AG04450 (cell line): ENCODE data around the gene NDUFS7. TPM values are rescaled to one million over a fixed set of nuclear protein-coding genes. Genes with fewer than 3 reads are reported as not detected.

Experiments
- CTCF ChIA-PET: fragments of 300-600, 350-600 bp; formaldehyde crosslinking; extraction: SDS; loops from one replicate; lab custom pipeline; 2022; ENCODE audit warnings: antibody characterized with exemption, inconsistent platforms; lab: Charles Lee
- POLR2A ChIA-PET: fragments of 350-600 bp; formaldehyde crosslinking; extraction: SDS; loops from one replicate; lab custom pipeline; 2021; ENCODE audit warnings: antibody characterized with exemption, inconsistent platforms; lab: Yijun Ruan, JAX
- DNase-seq: peaks from one replicate; pipeline ENCODE4 v3.0.0-alpha.2; 2011; ENCODE audit warnings: low read depth, low spot score
- H3K27ac ChIP-seq: one replicate; pipeline ENCODE4 v1.5.1; 2012; ENCODE audit warnings: low read depth, low read length, control low read depth
- H3K27me3 ChIP-seq: one replicate; pipeline ENCODE4 v1.6.0; 2012; ENCODE audit warnings: low read length; ENCODE audit not compliant: control insufficient read depth, insufficient read depth
- H3K4me3 ChIP-seq: 2 replicates; pipeline ENCODE4 v1.5.1; 2011; ENCODE audit warnings: mild to moderate bottlenecking, low read depth, low read length, control low read depth
- H3K9me3 ChIP-seq: 2 replicates; pipeline ENCODE4 v1.5.1; 2012; ENCODE audit warnings: low read length; ENCODE audit not compliant: control insufficient read depth, insufficient read depth
- polyA plus RNA-seq: library from polyadenylated mRNA; depleted of rRNA; stranded (reverse); fragments of >200 nt; gene quantifications from 2 replicates; pipeline ENCODE4 v1.2.3, GENCODE V29; 2011
- TF ChIP-seq, protein P1 (sequence below): IDR thresholded peaks from 2 replicates; pipeline ENCODE4 v1.5.1; 2011; ENCODE audit warnings: low read depth, low read length, control low read depth, inconsistent platforms

Gene NDUFS7
- polyA plus RNA-seq, 1 experiment: 26.1 TPM

DNA sequence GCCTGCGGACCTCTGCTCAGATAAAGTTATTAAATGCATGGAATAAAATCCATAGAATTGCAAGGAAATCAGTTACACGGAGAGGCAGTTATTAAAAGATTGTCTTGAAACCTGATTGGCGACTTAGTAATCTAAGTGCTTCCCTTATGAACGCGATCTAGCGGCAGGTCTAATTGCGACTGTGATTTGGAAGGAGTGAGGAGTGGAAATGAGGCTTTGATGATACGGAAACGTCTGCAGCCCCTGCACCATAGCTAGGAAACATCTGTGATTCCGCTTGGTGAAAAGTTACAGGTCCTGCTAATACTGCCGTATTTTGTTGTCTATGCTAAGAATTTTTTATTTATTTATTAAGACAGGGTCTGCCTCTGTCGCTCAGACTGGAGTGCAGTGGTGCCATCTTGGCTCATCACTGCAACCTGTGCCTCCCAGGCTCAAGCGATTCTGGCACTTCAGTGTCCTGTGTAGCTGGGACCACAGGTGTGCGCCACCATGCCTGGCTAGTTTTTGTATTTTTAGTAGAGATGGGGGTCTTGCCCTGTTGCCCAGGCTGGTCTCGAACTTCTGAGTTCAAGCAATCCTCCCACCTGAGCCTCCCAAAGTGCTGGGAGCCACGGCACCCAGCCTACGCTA, 887 bp downstream of the NDUFS7 start:
- CTCF ChIA-PET: interaction anchor here (0.6 to 1.5 kb wide), 2 partner anchors 37 to 69 kb away, joined by 3 read pairs; no protein-coding TSS in a partner anchor
- no peak for DNase-seq

DNA sequence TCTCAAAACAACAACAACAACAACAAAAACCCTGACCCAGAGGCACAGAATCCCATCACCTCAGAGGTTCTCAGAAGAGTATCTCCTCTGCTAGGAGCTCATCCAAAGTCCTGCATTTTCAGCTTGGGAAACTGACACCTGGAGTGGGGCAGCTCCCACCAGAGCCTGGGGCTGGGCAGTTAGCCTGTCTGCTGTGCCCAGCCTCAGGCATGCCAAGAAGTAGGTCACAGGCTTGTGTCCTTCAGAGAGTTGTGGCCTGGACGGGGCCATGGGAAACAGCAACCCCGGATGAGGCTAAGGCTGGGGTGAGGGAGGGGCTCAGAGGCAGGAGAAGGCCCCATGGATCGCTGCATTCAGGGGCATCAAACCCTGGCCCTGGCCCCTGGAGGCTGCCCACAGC, 2.1 kb downstream of the NDUFS7 start:
- H3K4me3 ChIP-seq: no peak overlapping the region
- TF ChIP-seq, protein P1, sequence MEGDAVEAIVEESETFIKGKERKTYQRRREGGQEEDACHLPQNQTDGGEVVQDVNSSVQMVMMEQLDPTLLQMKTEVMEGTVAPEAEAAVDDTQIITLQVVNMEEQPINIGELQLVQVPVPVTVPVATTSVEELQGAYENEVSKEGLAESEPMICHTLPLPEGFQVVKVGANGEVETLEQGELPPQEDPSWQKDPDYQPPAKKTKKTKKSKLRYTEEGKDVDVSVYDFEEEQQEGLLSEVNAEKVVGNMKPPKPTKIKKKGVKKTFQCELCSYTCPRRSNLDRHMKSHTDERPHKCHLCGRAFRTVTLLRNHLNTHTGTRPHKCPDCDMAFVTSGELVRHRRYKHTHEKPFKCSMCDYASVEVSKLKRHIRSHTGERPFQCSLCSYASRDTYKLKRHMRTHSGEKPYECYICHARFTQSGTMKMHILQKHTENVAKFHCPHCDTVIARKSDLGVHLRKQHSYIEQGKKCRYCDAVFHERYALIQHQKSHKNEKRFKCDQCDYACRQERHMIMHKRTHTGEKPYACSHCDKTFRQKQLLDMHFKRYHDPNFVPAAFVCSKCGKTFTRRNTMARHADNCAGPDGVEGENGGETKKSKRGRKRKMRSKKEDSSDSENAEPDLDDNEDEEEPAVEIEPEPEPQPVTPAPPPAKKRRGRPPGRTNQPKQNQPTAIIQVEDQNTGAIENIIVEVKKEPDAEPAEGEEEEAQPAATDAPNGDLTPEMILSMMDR: no peak
- ChIA-PET POLR2A (no interaction called here), CTCF (interaction anchor here (1.5 kb wide), 1 partner anchor 70 kb away, joined by 3 read pairs; no protein-coding TSS in a partner anchor)
- no peaks in the 10 kb centered on the region for H3K27me3 ChIP-seq
- no peak for DNase-seq
- peaks cover 5% of the 10 kb centered on the region; the same call in 1 of the 2 replicates for H3K9me3 ChIP-seq
- no peak overlapping the region for H3K27ac ChIP-seq

More for the DNA sequence above, 887 bp downstream of the NDUFS7 start:
- TF ChIP-seq, protein P1: no peak
- Histone ChIP-seq H3K4me3 (peak overlapping the region; percentile 91), H3K27me3 (no peaks in the 10 kb centered on the region), H3K27ac (no peak overlapping the region), H3K9me3 (peaks cover 5% of the 10 kb centered on the region; the same call in 1 of the 2 replicates)
- POLR2A ChIA-PET: no interaction called here

DNA sequence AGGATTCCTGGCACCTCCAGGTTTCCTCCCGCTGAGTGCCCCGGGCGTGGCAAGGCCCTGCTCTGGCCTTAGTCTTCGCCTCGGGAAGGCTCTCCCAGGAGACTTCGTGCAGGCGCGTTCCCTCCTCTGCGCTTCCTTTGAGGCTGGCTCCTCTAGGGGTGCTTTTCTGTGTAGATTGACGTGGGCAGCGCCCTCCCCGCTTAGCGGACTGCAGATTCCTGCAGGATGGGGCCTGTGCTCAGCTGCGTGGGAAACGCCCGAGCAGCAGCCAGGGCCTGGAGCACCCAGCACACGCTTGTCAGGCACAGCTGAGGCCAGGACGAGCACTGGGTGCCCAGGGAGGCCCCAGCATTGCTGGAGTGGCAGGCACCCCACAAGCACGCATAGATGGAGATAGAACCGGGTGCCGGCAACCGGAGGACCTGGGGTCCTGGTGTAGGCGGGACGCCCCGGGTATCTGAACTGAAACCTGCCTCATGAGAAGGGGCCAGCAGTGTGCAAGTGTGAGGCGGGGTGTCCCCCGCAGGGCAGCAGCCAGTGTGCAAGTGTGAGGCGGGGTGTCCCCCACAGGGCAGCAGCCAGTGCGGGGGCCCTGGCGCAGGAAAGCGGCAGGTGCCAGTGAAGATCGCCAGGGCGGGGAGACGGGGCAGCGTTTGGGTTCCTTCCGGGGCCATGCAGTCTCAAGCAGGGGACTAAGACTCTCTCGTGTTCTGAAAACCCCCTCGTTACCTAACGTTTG, 3.4 kb downstream of the NDUFS7 start:
- Histone ChIP-seq H3K9me3 (peaks cover 5% of the 10 kb centered on the region; the same call in 1 of the 2 replicates), H3K27me3 (no peaks in the 10 kb centered on the region), H3K27ac (no peak overlapping the region), H3K4me3 (no peak overlapping the region)
- ChIA-PET POLR2A (no interaction called here), CTCF (no interaction called here)
- TF ChIP-seq, protein P1: no peak
- no peak for DNase-seq

DNA sequence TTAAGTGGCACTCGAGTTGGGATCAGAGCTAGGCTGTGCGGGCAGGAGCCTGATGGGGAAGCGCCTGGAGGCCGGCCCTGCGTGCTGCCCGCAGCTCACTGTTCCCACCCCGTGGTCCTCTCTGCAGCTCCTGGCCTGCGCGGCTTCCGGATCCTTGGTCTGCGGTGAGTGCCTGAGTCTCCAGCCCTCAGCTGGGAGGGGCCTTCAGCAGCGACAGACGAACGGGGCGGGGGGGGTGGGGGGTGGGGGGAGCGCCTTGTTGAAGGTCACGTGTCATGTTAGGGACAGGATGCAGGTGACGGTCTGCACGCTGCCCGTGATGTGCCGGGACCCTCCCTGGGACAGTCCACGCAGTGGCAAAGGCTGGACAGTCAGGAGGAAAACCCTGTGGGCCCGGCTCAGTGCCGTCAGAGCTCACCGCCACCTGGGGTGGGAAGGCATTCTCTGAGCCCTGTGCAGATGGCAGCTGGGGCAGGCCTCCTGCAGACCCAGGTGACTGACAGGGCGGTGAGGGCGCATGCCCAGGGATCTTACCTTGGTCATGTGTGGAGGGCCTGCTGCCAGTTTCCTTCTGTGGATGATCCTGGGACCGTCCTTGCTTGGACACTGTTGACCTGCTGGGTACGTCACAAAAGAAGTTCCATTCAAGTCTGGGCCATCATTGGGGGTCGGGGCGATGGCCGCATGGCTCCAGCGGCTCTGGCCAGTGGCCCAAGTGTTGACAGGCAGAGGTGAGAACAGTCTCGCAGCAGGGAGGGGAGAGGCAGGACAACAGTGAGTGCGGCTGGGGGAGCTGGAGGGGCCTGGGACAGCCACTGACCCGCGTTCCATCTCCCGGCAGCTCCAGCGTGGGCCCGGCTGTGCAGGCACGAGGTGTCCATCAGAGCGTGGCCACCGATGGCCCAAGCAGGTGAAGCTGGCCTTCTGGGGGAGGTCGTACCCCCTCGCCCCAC, 4.3 kb downstream of the NDUFS7 start:
- ChIA-PET POLR2A (no interaction called here), CTCF (no interaction called here)
- Histone ChIP-seq H3K4me3 (no peak overlapping the region), H3K27ac (no peak overlapping the region), H3K27me3 (no peaks in the 10 kb centered on the region), H3K9me3 (peaks cover 5% of the 10 kb centered on the region; the same call in 1 of the 2 replicates)
- DNase-seq: no peak
- TF ChIP-seq, protein P1: no peak
